Psoas muscle (tissue), 8 donors: Measurements from ENCODE around the gene MPL. TPM values are rescaled to one million over a fixed set of nuclear protein-coding genes. Genes with fewer than 3 reads are reported as not detected.
A peak's percentile ranks its signal among the peaks of the same experiment; 100 is the strongest.

Experiments
- ATAC-seq, 4 donors: fragments of 200-7000 bp; cut with Tn5 transposase; one replicate each; pipeline ENCODE4 v1.9.1; 2020; ENCODE audit warnings: moderate library complexity in 3 of 4, mild to moderate bottlenecking in 2 of 4
- DNase-seq, 2 donors: peaks; one replicate each; pipeline ENCODE4 v3.0.0-alpha.2; 2020
- H3K27ac ChIP-seq: fragments of 200-600 bp; one replicate; pipeline ENCODE4 v1.8.0; 2022
- H3K27me3 ChIP-seq, 3 donors: fragments of 200-600 bp in 1 of 3; one replicate each; pipeline versions ENCODE4 v1.6.1 to v1.8.0; 2013 to 2022; ENCODE audit warnings: low read length in 2 of 3, mild to moderate bottlenecking in 2 of 3, moderate library complexity in 1 of 3; ENCODE audit not compliant: insufficient read depth in 3 of 3
- H3K36me3 ChIP-seq, 2 donors: fragments of 200-600 bp in 1 of 2; one replicate each; pipeline versions ENCODE4 v1.6.1 to v1.8.0; 2013 to 2022; ENCODE audit warnings: low read depth in 1 of 2, mild to moderate bottlenecking in 1 of 2, moderate library complexity in 1 of 2; ENCODE audit not compliant: insufficient read depth in 1 of 2
- H3K4me1 ChIP-seq: fragments of 200-600 bp; one replicate; pipeline ENCODE4 v1.8.0; 2022
- H3K4me3 ChIP-seq: fragments of 200-600 bp; one replicate; pipeline ENCODE4 v1.8.0; 2022; ENCODE audit warnings: mild to moderate bottlenecking
- H3K9me3 ChIP-seq: fragments of 200-600 bp; one replicate; pipeline ENCODE4 v1.8.0; 2022
- CTCF ChIP-seq: fragments of 200-600 bp; IDR thresholded peaks from one replicate; pipeline ENCODE4 v1.8.0; 2022; ENCODE audit warnings: antibody characterized with exemption
- WGBS, 3 donors: extraction: QIAGEN DNeasy Blood & Tissue Kit; methylation state at CpG; one replicate each; pipeline versions ENCODE4 v1.1.6 to v1.1.7; 2013; 5-methylcytosine and 5-hydroxymethylcytosine counted together
- intact Hi-C, 2 donors: fragments of 100-400 bp; cut with DNase I; formaldehyde crosslinking; loops; one replicate each; pipeline versions ENCODE4 v1.11.0 to v1.14.2; 2022
- polyA plus RNA-seq, 3 donors: library from polyadenylated mRNA; stranded (reverse); fragments of 200-250 nt; gene quantifications; one replicate each; pipeline ENCODE4 v1.2.3, GENCODE V29; 2013
- total RNA-seq, 4 donors: library from RNA; stranded (reverse); fragmentation: NEBNext Ultra II Directional in 2 of 4; extraction: Animal tissue kit (Norgen Biotek cat#: 25700) in 2 of 4; gene quantifications; one replicate each; pipeline versions ENCODE4 v1.2.1 to v1.2.4, GENCODE V29; 2021 to 2023
- donor health status: healthy with polysubstance abuse.
- donor health status: DM: no; HTN: no; CAD: no; lungs with moderate emphysema.
- donor health status: Bipolar disorder and iron deficiency.
- donor health status: healthy.
- donor health status: DM: yes; HTN: yes; CAD: no.
- donor health status: DM: no; HTN: no; CAD: no.
- donor health status: DM: no; HTN: no; CAD: no.
- donor health status: DM: yes; HTN: yes; CAD: no.

MPL gene
- total and polyA plus RNA-seq, 7 donors, result 0.01 to 0.11 TPM; not detected in 5

GRCh38 chr1:43315963-43316737 is 21.5 kb upstream of the MPL start:
- no peak for ATAC-seq
- no peak overlapping the region for H3K27ac ChIP-seq
- no peaks in the 10 kb centered on the region for H3K36me3 ChIP-seq
- TF ChIP-seq CTCF, result no peak
- WGBS, 3 donors, result 89% methylated on average over 10 of the region's 10 CpGs
- intact Hi-C loops, result loop anchor here in 1 of 2 donors (10.0 kb wide), 1 partner anchor 1171 kb away; no protein-coding TSS in a partner anchor
- DNase-seq, result peak in 1 of 2 donors; percentile 9
- no peaks in the 10 kb centered on the region for H3K9me3 ChIP-seq
- H3K4me1 ChIP-seq, result no peaks in the 10 kb centered on the region
- H3K27me3 ChIP-seq, result no peaks in the 10 kb centered on the region
- H3K4me3 ChIP-seq, result no peak overlapping the region

GRCh38 chr1:43316738-43317520 is 20.7 kb upstream of the MPL start:
- ATAC-seq, result no peak
- intact Hi-C loops, result loop anchor here in 1 of 2 donors (10.0 kb wide), 1 partner anchor 1172 kb away; no protein-coding TSS in a partner anchor
- WGBS, 3 donors, result 85 to 88% (median 88%) methylated on average over 16 of the region's 16 CpGs

GRCh38 chr1:43317817-43318471 is 19.7 kb upstream of the MPL start:
- Histone ChIP-seq H3K36me3 (no peaks in the 10 kb centered on the region), H3K27me3 (no peaks in the 10 kb centered on the region), H3K9me3 (no peaks in the 10 kb centered on the region), H3K4me3 (no peak overlapping the region), H3K4me1 (no peaks in the 10 kb centered on the region), H3K27ac (no peak overlapping the region)
- ATAC-seq, result no peak
- WGBS, 3 donors, result 77 to 86% (median 79%) methylated on average over 15 of the region's 15 CpGs
- no peak for DNase-seq
- intact Hi-C loops, result loop anchor here in 1 of 2 donors (10.0 kb wide), 1 partner anchor 1173 kb away; no protein-coding TSS in a partner anchor
- TF ChIP-seq CTCF, result no peak

More at GRCh38 chr1:43316738-43317520, 20.7 kb upstream of the MPL start:
- no peak for DNase-seq
- H3K27me3 ChIP-seq, result no peaks in the 10 kb centered on the region
- H3K9me3 ChIP-seq, result no peaks in the 10 kb centered on the region
- no peaks in the 10 kb centered on the region for H3K36me3 ChIP-seq
- no peak overlapping the region for H3K27ac ChIP-seq
- H3K4me1 ChIP-seq, result no peaks in the 10 kb centered on the region
- TF ChIP-seq CTCF, result no peak
- H3K4me3 ChIP-seq, result no peak overlapping the region

GRCh38 chr1:43318831-43319230 is 18.8 kb upstream of the MPL start:
- no peak for ATAC-seq
- no peaks in the 10 kb centered on the region for H3K36me3 ChIP-seq
- H3K9me3 ChIP-seq, result no peaks in the 10 kb centered on the region
- H3K27me3 ChIP-seq, result no peaks in the 10 kb centered on the region
- H3K4me1 ChIP-seq, result no peaks in the 10 kb centered on the region
- H3K27ac ChIP-seq, result no peak overlapping the region
- 69 to 80% (median 79%) methylated on average over 4 of the region's 4 CpGs for WGBS, 3 donors
- intact Hi-C loops, result loop anchor here in 1 of 2 donors (10.0 kb wide), 1 partner anchor 1174 kb away; no protein-coding TSS in a partner anchor
- H3K4me3 ChIP-seq, result no peak overlapping the region
- TF ChIP-seq CTCF, result no peak
- DNase-seq, result no peak
